ENCODE measurements around the gene ELFN1. TPM values are rescaled to one million over a fixed set of nuclear protein-coding genes. Genes with fewer than 3 reads are reported as not detected.

The ELFN1 gene
- total and polyA plus RNA-seq, 2 donors (not counting 3 experiments of a cell fraction or from before 2014, with no cell fraction given), result 0.37 to 1.0 TPM

- Histone ChIP-seq H3K4me1 (ENCODE audit: control insufficient read depth, extremely low read depth, insufficient read depth, low read length) (no peaks in the 10 kb centered on the region), H3K4me2 (ENCODE audit: insufficient read depth, low read length) (no peak overlapping the region), H3K4me3 (replicated peaks in 1 of 3; ENCODE audit: insufficient read depth in 1 of 3, low read depth in 1 of 3, low read length in 3 of 3) (no peak overlapping the region), H3K27me3 (ENCODE audit: control insufficient read depth in 2 of 2, insufficient read depth in 2 of 2, low read length in 2 of 2) (no peaks in the 10 kb centered on the region), H3K27ac (ENCODE audit: insufficient read depth, low read depth, low read length) (no peak overlapping the region), H4K20me1 (replicated peaks; ENCODE audit: control insufficient read depth, extremely low read depth, insufficient read depth, low read length) (no peaks in the 10 kb centered on the region), H2AFZ (ENCODE audit: low read depth, low read length) (no peak overlapping the region), H3K79me2 (ENCODE audit: control insufficient read depth, insufficient read depth, low read length) (no peaks in the 10 kb centered on the region), H3K9ac (replicated peaks; ENCODE audit: extremely low read depth, insufficient read depth, low read length) (no peak overlapping the region), H3K9me3 (replicated peaks; ENCODE audit: control insufficient read depth, insufficient read depth, low read length) (peaks cover 3% of the 10 kb centered on the region), H3K36me3 (ENCODE audit: control insufficient read depth in 2 of 2, extremely low read depth in 1 of 2, insufficient read depth in 2 of 2, low read length in 2 of 2) (no peaks in the 10 kb centered on the region), H3K9me1 (replicated peaks; ENCODE audit: control insufficient read depth, extremely low read depth, insufficient read depth, low read length) (no peaks in the 10 kb centered on the region)
- POLR2A ChIA-PET, result no interaction called here
- intact Hi-C loops (cut with micrococcal nuclease), result no loop called here
- no peak for DNase-seq (ENCODE audit: low read depth, low spot score)
- FAIRE-seq, result no peak
- BruUV-seq (replicated peaks), result no TSS peak
- CTCF ChIA-PET, result no interaction called here
- TF ChIP-seq JUN (IDR thresholded peaks at IDR 0.05; ENCODE audit: borderline replicate concordance, insufficient read depth, insufficient read length, low read depth) (no peak), EZH2 (IDR thresholded peaks at IDR 0.05; ENCODE audit: borderline replicate concordance, low read depth, low read length, severe bottlenecking) (no peak), FOS (IDR thresholded peaks at IDR 0.05; ENCODE audit: borderline replicate concordance, insufficient read depth, low read length) (no peak), MAX (IDR thresholded peaks at IDR 0.05; ENCODE audit: insufficient read depth, insufficient read length) (no peak), POLR2A (IDR thresholded peaks at IDR 0.05; ENCODE audit: low read depth, low read length) (no peak), POLR2AphosphoS5 (IDR thresholded peaks at IDR 0.05; ENCODE audit: insufficient read depth, low read depth, low read length) (no peak), GATA2 (IDR thresholded peaks at IDR 0.05; ENCODE audit: insufficient read depth, insufficient read length, low read depth, low read length) (no peak), MYC (IDR thresholded peaks at IDR 0.05; ENCODE audit: low read depth, low read length) (no peak)
- TF ChIP-seq, protein P1, sequence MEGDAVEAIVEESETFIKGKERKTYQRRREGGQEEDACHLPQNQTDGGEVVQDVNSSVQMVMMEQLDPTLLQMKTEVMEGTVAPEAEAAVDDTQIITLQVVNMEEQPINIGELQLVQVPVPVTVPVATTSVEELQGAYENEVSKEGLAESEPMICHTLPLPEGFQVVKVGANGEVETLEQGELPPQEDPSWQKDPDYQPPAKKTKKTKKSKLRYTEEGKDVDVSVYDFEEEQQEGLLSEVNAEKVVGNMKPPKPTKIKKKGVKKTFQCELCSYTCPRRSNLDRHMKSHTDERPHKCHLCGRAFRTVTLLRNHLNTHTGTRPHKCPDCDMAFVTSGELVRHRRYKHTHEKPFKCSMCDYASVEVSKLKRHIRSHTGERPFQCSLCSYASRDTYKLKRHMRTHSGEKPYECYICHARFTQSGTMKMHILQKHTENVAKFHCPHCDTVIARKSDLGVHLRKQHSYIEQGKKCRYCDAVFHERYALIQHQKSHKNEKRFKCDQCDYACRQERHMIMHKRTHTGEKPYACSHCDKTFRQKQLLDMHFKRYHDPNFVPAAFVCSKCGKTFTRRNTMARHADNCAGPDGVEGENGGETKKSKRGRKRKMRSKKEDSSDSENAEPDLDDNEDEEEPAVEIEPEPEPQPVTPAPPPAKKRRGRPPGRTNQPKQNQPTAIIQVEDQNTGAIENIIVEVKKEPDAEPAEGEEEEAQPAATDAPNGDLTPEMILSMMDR (IDR thresholded peaks at IDR 0.05; ENCODE audit: extremely low read depth in 1 of 2, insufficient read depth in 1 of 2, low read depth in 1 of 2, low read length in 2 of 2), result no peak
- dilution Hi-C loops (cut with MboI; ENCODE audit: extremely low pct_ligation_motif_present, low sequenced_read_pairs), result no loop called here
These were observed 36.9 kb downstream of the ELFN1 start for GRCh38 chr7:1706721-1707613.

Data from endothelial cell of umbilical vein (primary cell).